Chondrocyte (in vitro differentiated cells): ENCODE results near the gene TXLNG. TPM values are rescaled to one million over a fixed set of nuclear protein-coding genes. Genes with fewer than 3 reads are reported as not detected.

Experiments used
- DNase-seq: peaks from one replicate; pipeline ENCODE4 v3.0.0; 2021; ENCODE audit warnings: mixed read lengths, low spot score
- H3K27ac Mint-ChIP-seq: one replicate; pipeline ENCODE4 v1.8.0; 2021; ENCODE audit warnings: mild to moderate bottlenecking, moderate library complexity, mixed read lengths; ENCODE audit not compliant: unreplicated experiment
- H3K27me3 Mint-ChIP-seq: 2 replicates; pipeline ENCODE4 v1.8.0; 2021; ENCODE audit warnings: low read depth, mixed read lengths
- H3K36me3 Mint-ChIP-seq: 2 replicates; pipeline ENCODE4 v1.8.0; 2021; ENCODE audit warnings: low read depth, mixed read lengths
- H3K4me1 Mint-ChIP-seq: 2 replicates; pipeline ENCODE4 v1.8.0; 2021; ENCODE audit warnings: low read depth, mild to moderate bottlenecking, mixed read lengths
- H3K4me3 Mint-ChIP-seq: one replicate; pipeline ENCODE4 v1.8.0; 2021; ENCODE audit warnings: mild to moderate bottlenecking, moderate library complexity, mixed read lengths; ENCODE audit not compliant: unreplicated experiment
- H3K9me3 Mint-ChIP-seq: 2 replicates; pipeline ENCODE4 v1.8.0; 2021; ENCODE audit warnings: low read depth, mixed read lengths
- CTCF ChIP-seq: fragments of 200-600 bp; sonication (generic); IDR thresholded peaks from 2 replicates; pipeline ENCODE4 v1.5.0; 2021; ENCODE audit warnings: antibody characterized with exemption, mild to moderate bottlenecking, moderate library complexity
- long read RNA-seq: library from polyadenylated mRNA; stranded (forward); transcript quantifications from one replicate; pipeline ENCODE4 v2.0.0, GENCODE V29; 2021
- total RNA-seq: library from RNA; stranded (reverse); gene quantifications from 3 replicates; pipeline ENCODE4 v1.2.1, GENCODE V29; 2021

The TXLNG gene
- total RNA-seq, result 8.9 to 11.6 TPM (median 9.1 TPM) in 3 replicates
- long read RNA-seq, full-length matches to known transcripts, result 14 of 18 reads
- long read RNA-seq, partial matches to known transcripts, result 3 of 18 reads
- long read RNA-seq, other reads (novel, unspliced or antisense), result 1 of 18 reads

DNA sequence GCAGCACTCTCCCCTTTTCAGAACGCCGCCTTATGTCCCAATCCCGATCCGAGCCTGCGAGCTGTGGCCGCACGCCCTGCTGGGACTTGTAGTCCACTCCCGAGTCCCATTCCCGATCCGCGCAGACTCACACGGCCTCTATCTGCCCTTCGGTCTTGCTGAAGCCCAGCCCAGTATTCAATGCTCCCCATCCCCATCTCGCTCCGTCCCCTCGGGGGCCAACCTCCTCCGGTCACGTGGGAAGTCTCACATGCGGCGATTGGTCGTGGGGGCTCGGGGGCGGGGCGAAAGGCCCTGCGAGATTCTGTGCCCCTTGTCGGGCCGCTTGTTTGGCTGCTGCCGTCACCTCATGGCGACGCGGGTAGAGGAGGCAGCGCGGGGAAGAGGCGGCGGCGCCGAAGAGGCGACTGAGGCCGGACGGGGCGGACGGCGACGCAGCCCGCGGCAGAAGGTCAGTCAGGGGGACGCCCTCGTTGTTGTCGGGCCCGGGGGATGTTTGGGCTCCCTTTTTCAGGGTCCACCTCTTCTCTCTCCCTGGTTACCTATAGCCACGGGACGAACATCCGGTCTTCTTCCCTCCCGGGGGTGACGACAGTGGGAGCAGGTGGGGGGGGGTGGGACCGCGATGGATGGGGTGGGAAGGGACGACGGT, at the start of gene TXLNG:
TSS of gene TXLNG (plus strand) at position 328 of the 652 bp plus-strand sequence. CDS start at position 350, 22 bp downstream.
- peak within 1 kb of the TSS; percentile 96 for H3K4me3 Mint-ChIP-seq
- peak within 1 kb of the TSS; percentile 82 for H3K27ac Mint-ChIP-seq
- peaks cover 19% of the 10 kb centered on the region for H3K4me1 Mint-ChIP-seq
- no peaks in the 10 kb centered on the region for H3K36me3 Mint-ChIP-seq
- no peaks in the 10 kb centered on the region for H3K27me3 Mint-ChIP-seq
- no peak for TF ChIP-seq CTCF
- H3K9me3 Mint-ChIP-seq, result no peaks in the 10 kb centered on the region
- peak; percentile 100 for DNase-seq

GRCh38 chrX:16737024-16737423, 49.2 kb upstream of the TXLNG start:
- H3K4me1 Mint-ChIP-seq, result peaks cover 6% of the 10 kb centered on the region
- no peak overlapping the region for H3K27ac Mint-ChIP-seq
- no peaks in the 10 kb centered on the region for H3K9me3 Mint-ChIP-seq
- DNase-seq, result no peak
- no peaks in the 10 kb centered on the region for H3K27me3 Mint-ChIP-seq
- H3K4me3 Mint-ChIP-seq, result no peak overlapping the region
- peaks cover 15% of the 10 kb centered on the region for H3K36me3 Mint-ChIP-seq
- no peak for TF ChIP-seq CTCF

DNA sequence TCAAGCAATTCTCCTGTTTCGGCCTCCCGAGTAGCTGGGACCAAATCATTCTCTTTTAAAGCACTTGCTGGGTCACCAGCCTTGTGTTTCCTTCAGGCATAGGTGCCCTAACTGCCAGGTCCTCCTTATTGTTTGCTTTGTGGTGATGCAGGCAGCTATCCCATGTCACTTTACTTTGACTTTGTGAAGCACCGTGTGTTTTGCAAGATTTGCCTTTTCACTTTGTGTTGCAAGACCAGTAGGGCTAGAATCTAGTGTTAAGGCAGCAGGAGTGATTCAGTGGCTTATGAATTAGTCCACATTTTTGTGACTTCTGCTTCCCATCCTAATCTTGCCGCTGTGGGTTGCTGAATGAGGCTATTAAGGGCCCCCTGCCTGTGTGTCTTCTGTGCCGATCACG, 46.7 kb upstream of the TXLNG start:
- H3K27me3 Mint-ChIP-seq, result no peaks in the 10 kb centered on the region
- H3K27ac Mint-ChIP-seq, result no peak overlapping the region
- peaks cover 3% of the 10 kb centered on the region for H3K4me1 Mint-ChIP-seq
- H3K4me3 Mint-ChIP-seq, result no peak overlapping the region
- DNase-seq, result no peak
- no peak for TF ChIP-seq CTCF
- no peaks in the 10 kb centered on the region for H3K9me3 Mint-ChIP-seq
- peaks cover 27% of the 10 kb centered on the region for H3K36me3 Mint-ChIP-seq

DNA sequence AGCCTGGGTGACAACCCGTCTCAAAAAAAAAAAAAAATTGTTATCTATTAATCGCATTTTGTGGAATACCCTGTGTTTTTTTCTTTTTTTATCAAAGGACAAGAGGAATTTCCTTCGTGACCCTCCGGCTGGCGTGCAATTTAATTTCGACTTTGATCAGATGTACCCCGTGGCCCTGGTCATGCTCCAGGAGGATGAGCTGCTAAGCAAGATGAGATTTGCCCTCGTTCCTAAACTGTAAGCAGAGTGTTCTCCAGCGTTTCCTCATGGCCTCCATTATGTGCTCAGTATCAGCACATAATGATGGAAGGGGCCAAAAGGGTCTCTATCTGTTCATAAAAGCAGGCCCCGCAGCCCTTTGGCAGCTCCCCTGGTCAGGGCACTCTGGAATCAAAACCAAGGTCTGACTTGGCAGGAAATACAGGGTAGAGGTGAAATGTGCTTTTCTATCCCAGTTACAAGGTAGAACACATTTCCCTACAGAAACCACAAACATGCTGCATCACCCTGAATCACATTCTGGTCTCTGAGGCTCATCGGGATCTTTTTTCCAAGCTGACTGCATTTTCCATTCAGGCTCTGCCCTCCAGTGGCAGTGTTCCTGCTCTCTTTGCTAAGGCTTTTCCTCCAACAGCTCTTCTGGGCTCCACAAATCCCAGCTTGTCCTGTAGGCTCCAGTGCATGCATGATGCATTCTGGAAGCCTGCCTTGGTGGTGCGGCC, 42.5 kb upstream of the TXLNG start:
- DNase-seq, result no peak
- Mint-ChIP-seq H3K9me3 (no peaks in the 10 kb centered on the region), H3K4me3 (no peak overlapping the region), H3K36me3 (peaks cover 28% of the 10 kb centered on the region), H3K27me3 (no peaks in the 10 kb centered on the region), H3K4me1 (peaks cover 3% of the 10 kb centered on the region), H3K27ac (peak overlapping the region; percentile 71)
- peak; percentile 48 for TF ChIP-seq CTCF

GRCh38 chrX:16745102-16745501, 41.2 kb upstream of the TXLNG start:
- DNase-seq, result no peak
- H3K27ac Mint-ChIP-seq, result no peak overlapping the region
- no peak for TF ChIP-seq CTCF
- H3K36me3 Mint-ChIP-seq, result peaks cover 28% of the 10 kb centered on the region
- H3K4me1 Mint-ChIP-seq, result peaks cover 3% of the 10 kb centered on the region
- H3K9me3 Mint-ChIP-seq, result no peaks in the 10 kb centered on the region
- H3K27me3 Mint-ChIP-seq, result no peaks in the 10 kb centered on the region
- H3K4me3 Mint-ChIP-seq, result no peak overlapping the region
